Measurements from ENCODE around the gene INO80E.
"Not testable (repeated sequence)": the region's sequence is repeated elsewhere in the genome, so short reads cannot be mapped to it uniquely, and the experiment has no call there.

The INO80E gene

DNA sequence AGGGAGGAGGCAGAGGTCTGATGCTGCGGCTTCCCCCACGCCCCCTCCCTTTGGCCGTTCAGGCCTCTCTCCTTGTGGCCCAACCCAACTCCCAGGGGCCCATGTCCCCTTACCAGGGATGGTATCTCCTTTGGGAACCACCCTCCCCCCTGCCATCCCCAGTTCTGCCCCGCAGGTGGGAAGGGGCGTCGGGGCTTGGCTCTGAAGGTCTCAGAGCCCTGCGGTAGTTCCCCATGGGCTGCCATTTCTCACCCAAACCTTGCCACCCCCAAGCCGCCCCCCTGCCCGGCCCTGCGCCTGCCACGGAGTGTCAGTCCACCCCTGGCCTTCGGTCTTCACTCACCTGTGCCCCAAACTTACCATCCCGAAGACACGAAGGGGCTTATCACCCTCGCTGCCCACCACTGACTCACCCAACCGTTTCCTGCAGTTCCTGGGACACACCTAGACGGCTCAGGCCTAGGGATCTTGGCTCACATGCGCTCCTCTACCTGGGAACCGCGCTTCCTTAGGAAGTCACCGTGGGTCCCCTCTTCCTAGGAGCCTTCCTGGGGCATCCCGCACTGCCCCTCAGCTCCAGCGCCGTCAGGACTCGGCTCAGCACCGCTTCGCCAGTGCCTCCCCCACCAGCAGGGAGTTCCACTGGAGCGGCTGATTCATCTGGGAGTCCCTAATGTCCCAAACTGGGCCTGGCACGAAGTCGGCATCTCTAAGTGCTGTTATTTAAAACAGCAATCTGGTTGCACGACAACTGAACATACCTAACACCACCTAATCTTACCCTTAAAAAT lies 15.9 kb downstream of the INO80E start:
- no peak for DNase-seq (ENCODE audit: low read depth)
- H3K4me3 ChIP-seq (ENCODE audit: low read depth, low read length) = no peak overlapping the region
- no peak for TF ChIP-seq CTCF (IDR thresholded peaks at IDR 0.05; ENCODE audit: insufficient read depth, low read depth, low read length, missing control alignments)

GRCh38 chr16:30012598-30012997 lies 16.6 kb downstream of the INO80E start:
- H3K4me3 ChIP-seq (ENCODE audit: low read depth, low read length); DNase-seq (ENCODE audit: low read depth): not testable (repeated sequence)

DNA sequence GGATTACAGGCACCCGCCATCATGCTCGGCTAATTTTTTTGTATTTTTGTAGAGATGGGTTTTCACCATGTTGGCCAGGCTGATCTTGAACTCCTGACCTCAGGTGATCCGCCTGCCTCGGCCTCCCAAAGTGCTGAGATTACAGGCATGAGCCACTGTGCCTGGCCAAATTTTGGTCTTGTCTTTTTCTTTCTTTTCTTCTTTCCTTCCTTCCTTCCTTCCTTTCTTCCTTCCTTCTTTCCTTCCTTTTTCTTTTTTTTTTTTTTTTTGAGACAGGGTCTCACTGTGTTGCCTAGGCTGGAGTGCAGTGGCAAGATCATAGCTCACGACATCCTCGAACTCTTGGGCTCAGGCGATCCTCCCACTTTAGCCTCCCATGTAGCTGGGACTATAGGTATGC lies 19.4 kb downstream of the INO80E start:
- not testable (repeated sequence) for DNase-seq (ENCODE audit: low read depth); H3K4me3 ChIP-seq (ENCODE audit: low read depth, low read length)

GRCh38 chr16:30016555-30017276 lies 20.7 kb downstream of the INO80E start:
- no peak overlapping the region for H3K4me3 ChIP-seq (ENCODE audit: low read depth, low read length)
- TF ChIP-seq CTCF (IDR thresholded peaks at IDR 0.05; ENCODE audit: insufficient read depth, low read depth, low read length, missing control alignments) = no peak
- DNase-seq (ENCODE audit: low read depth) = no peak

DNA sequence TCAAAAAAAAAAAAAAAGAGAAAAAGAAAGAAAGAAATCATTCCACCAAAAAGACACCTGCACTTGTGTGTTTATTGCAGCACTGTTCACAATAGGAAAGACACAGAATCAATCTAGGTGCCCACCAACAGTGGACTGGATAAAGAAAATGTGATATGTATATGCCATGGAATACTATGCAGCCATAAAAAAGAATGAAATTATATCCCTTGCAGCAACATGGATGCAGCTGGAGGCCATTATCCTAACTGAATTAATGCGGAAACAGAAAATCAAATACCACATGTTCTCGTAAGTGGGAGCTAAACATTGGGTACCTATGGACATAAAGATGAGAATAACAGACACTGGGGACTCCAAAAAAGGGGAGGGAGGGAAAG lies 21.2 kb downstream of the INO80E start:
- no peak for TF ChIP-seq CTCF (IDR thresholded peaks at IDR 0.05; ENCODE audit: insufficient read depth, low read depth, low read length, missing control alignments)
- no peak overlapping the region for H3K4me3 ChIP-seq (ENCODE audit: low read depth, low read length)
- DNase-seq (ENCODE audit: low read depth) = no peak

DNA sequence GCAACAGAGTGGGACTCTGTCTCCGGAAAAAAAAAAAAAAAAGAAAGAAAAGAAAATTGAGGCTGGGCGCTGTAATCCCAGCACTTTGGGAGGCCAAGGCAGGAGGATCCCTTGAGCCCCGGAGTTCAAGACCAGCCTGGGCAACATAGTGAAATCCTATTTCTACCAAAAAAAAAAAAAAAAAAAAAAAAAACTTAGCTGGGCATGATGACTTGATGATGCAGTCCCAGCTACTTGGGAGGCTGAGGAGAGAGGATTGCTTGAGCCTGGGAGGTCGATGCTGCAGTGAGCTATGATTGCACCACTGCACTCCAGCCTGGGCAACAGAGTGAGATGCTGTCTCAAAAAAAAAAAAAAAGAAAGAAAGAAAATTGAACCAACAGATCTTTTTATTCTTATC lies 21.9 kb downstream of the INO80E start:
- H3K4me3 ChIP-seq (ENCODE audit: low read depth, low read length); DNase-seq (ENCODE audit: low read depth): not testable (repeated sequence)

GRCh38 chr16:30018731-30019158 lies 22.7 kb downstream of the INO80E start:
- no peak for DNase-seq (ENCODE audit: low read depth)
- H3K4me3 ChIP-seq (ENCODE audit: low read depth, low read length) = no peak overlapping the region
- TF ChIP-seq CTCF (IDR thresholded peaks at IDR 0.05; ENCODE audit: insufficient read depth, low read depth, low read length, missing control alignments) = no peak

DNA sequence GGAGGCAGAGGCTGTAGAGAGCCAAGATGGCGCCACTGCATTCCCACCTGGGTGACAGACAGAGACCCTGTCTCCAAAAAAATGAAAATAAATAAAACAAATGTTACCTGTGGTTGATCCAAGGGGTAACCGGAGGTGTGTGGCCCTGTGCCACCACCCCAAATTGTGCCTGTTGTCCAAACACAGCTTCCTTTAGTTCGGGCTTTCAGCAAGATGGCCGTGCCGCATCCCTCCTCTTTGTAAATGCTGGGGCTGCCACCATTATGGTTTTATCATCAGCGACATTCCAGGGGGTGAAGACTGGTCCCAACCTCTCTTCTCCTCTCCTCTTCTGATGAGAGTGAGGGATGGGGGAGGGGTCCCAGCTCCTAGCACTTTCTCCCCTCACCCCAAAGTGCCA lies 26.8 kb downstream of the INO80E start, which contains the start of gene C16orf92:
C16orf92 (plus strand) TSS at position 312 of the 400 bp plus-strand sequence. CDS start 143 bp downstream, outside the sequence.
- no peak within 1 kb of the TSS for H3K4me3 ChIP-seq (ENCODE audit: low read depth, low read length)
- no peak for DNase-seq (ENCODE audit: low read depth)
- TF ChIP-seq CTCF (IDR thresholded peaks at IDR 0.05; ENCODE audit: insufficient read depth, low read depth, low read length, missing control alignments) = no peak

All from GM12865 (cell line).